Stomach (tissue), 9 donors: ENCODE measurements around the gene PRTN3. TPM values are rescaled to one million over a fixed set of nuclear protein-coding genes. Genes with fewer than 3 reads are reported as not detected.

ENCODE experiments used
- DNase-seq, 2 donors: peaks; one replicate each; pipeline versions ENCODE4 v3.0.0 to v3.0.0-alpha.2; 2013 to 2019
- H3K27ac ChIP-seq, 5 donors: fragments of 200-600 bp in 4 of 5; sonication (generic) in 4 of 5; one replicate each; pipeline ENCODE4 v1.5.1; 2013 to 2019; ENCODE audit warnings: mild to moderate bottlenecking in 1 of 5, moderate library complexity in 1 of 5
- H3K27me3 ChIP-seq, 3 donors: fragments of 200-600 bp; sonication (generic); one replicate each; pipeline ENCODE4 v1.5.1; 2017 to 2019; ENCODE audit warnings: mixed run types in 1 of 3
- H3K36me3 ChIP-seq, 4 donors: fragments of 200-600 bp; sonication (generic); 1 replicate in 3 of 4; 2 replicates in 1 of 4; pipeline ENCODE4 v1.5.1; 2016 to 2019
- H3K4me1 ChIP-seq, 4 donors: fragments of 200-600 bp; sonication (generic); one replicate each; pipeline ENCODE4 v1.5.1; 2016 to 2019
- H3K4me3 ChIP-seq, 4 donors: fragments of 200-600 bp; sonication (generic) in 3 of 4; one replicate each; pipeline ENCODE4 v1.5.1; 2016 to 2019; ENCODE audit warnings: mild to moderate bottlenecking in 1 of 4
- H3K9me3 ChIP-seq, 4 donors: fragments of 200-600 bp; sonication (generic); one replicate each; pipeline ENCODE4 v1.5.1; 2016 to 2019
- CTCF ChIP-seq, 7 experiments: fragments of 450-650 bp in 4 of 7; fragments of 200-600 bp in 3 of 7; sonication (generic) in 3 of 7; IDR thresholded peaks; one replicate each; pipeline ENCODE4 v1.5.1; 2016 to 2019; ENCODE audit warnings: antibody characterized with exemption in 7 of 7, control low read depth in 2 of 7, mild to moderate bottlenecking in 1 of 7
- EP300 ChIP-seq: sonication (generic); formaldehyde crosslinking; IDR thresholded peaks from one replicate; pipeline ENCODE4 v1.6.1; 2017; ENCODE audit warnings: antibody characterized with exemption
- POLR2A ChIP-seq, 4 donors: fragments of 450-650 bp; IDR thresholded peaks; one replicate each; pipeline ENCODE4 v1.6.1; 2016; ENCODE audit warnings: antibody characterized with exemption in 4 of 4, control low read depth in 2 of 4, mild to moderate bottlenecking in 1 of 4, moderate library complexity in 1 of 4
- POLR2AphosphoS5 ChIP-seq, 3 donors: sonication (generic); formaldehyde crosslinking; IDR thresholded peaks; one replicate each; pipeline ENCODE4 v1.6.1; 2016; ENCODE audit warnings: antibody characterized with exemption in 3 of 3
- WGBS, 5 donors: extraction: QIAGEN DNeasy Blood & Tissue Kit in 3 of 5; methylation state at CpG; one replicate each; pipeline versions ENCODE4 v1.1.5 to v1.1.7; 2013 to 2018; 5-methylcytosine and 5-hydroxymethylcytosine counted together
- intact Hi-C: fragments of 100-400 bp; cut with DNase I; formaldehyde crosslinking; loops from one replicate; pipeline ENCODE4 v1.15.1; 2023; ENCODE audit warnings: low total_unique reads
- polyA plus RNA-seq, 3 donors: library from polyadenylated mRNA; stranded (reverse); fragments of 200-250 nt; gene quantifications; one replicate each; pipeline ENCODE4 v1.2.3, GENCODE V29; 2013
- total RNA-seq, 5 donors: library from RNA; depleted of rRNA; stranded (reverse); fragments of >200 nt; gene quantifications; one replicate each; pipeline versions ENCODE4 v1.1.0 to v1.2.3, GENCODE V29; 2014 to 2016
- donor health status: healthy with polysubstance abuse.
- donor health status: Bipolar disorder and iron deficiency.
- donor health status: healthy.

Gene PRTN3
- total and polyA plus RNA-seq, 8 donors = 0.15 to 2.6 TPM; not detected in 6

DNA sequence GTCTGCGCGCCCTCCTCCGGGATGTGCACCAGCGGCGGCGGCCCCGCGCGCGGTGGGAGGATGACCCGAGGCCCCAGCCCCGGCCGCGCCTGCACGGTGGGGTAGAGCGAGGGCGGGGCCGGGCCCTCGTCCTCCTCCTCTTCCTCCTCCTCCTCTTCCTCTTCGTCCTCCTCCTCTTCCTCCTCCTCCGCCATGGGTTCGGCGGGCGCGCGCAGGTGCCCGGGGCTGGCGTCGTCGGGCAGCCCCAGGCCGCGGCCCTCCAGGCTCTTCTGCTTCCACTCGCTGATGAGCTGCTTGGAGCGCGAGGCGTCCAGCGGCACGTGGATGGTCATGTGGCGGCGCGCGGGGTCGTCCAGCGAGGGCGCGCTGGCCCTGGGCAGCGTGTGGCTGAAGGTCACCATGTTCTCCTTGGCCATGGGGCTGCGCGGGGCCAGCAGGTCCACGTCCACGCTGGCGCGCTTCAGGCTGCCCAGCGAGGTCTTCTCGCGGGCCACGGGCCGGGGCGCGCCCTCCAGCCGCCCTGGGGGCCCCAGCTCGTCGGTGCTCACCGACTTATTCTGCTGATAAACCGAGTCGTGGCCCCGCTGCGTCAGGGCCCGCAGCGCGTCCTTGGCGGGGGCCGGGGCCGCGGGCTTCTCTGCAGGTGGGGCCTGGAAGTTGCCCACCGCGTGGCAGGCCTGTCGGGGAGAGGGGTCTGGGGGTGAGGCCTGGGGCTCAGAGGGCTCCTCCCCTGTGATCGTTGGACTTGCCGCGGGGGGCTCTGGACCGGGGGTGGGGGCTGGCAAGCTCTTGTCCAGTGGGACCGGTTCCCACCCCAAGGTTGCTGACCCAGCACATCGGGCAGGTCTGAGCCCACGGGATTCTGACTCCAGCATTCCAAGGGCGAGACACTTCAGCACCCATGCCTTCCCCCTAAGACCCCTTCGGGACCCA is 27.3 kb upstream of the PRTN3 start:
- Histone ChIP-seq H3K27ac (no peak overlapping the region), H3K36me3 (peaks cover 43 to 53% (median 51%) of the 10 kb centered on the region in 4 donors), H3K27me3 (no peaks in the 10 kb centered on the region), H3K4me1 (no peaks in the 10 kb centered on the region), H3K4me3 (no peak overlapping the region), H3K9me3 (no peaks in the 10 kb centered on the region)
- TF ChIP-seq POLR2AphosphoS5 (IDR thresholded peaks at IDR 0.05) (no peak), POLR2A (IDR thresholded peaks at IDR 0.05) (no peak), CTCF (IDR thresholded peaks at IDR 0.05) (no peak), EP300 (no peak)
- WGBS, 5 donors = 89 to 96% (median 93%) methylated on average over 52 to 87 of the region's 87 CpGs
- DNase-seq = no peak
- intact Hi-C loops = no loop called here

DNA sequence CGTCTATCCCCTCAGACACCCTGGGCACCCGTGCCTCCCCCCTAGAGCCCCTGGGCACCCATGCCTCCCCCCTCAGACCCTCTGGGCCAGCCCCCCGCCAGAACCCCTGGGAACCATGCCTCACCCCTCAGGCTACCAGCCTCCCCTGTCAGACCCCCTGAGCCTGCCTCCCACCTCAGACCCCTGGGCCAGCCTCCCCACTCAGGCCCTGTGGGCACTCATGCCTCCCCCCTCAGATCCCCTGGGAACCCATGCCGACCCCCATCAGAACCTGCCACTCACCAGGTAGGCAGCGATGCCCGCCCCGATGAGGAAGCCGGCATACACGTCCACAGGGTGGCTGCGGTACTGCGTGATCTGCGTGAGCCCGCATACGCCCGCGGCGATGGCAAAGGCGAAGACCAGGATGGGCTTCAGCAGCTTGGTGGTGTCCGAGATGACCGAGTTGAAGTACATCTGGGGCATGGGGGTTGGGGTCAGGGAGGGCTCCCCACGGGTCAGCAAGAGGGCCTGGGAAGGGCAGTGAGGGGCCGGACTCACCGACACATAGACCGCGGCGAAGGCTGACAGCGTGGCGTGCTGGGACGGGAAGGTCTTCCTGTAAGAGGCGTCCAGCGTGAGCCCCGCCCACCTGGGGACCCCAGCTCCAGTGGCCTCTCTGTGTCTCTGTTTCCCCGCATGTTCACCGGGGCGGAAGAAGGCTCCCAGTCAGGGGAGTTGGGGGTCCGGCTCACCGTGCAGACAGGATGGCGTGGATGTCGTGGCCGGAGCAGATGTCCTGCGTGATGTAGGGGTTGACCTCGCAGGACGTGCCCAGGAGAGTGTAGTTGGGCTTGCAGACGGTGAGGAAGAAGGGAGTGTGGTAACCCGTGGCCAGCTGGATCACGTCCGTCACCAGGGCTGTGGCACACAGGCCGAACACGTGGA is 26.4 kb upstream of the PRTN3 start:
- H3K36me3 ChIP-seq = peaks cover 34 to 44% (median 42%) of the 10 kb centered on the region in 4 donors
- H3K4me1 ChIP-seq = no peaks in the 10 kb centered on the region
- H3K27ac ChIP-seq = no peak overlapping the region
- no peaks in the 10 kb centered on the region for H3K9me3 ChIP-seq
- TF ChIP-seq POLR2AphosphoS5 (IDR thresholded peaks at IDR 0.05) = no peak
- TF ChIP-seq POLR2A (IDR thresholded peaks at IDR 0.05) = no peak
- TF ChIP-seq EP300 = no peak
- no peak for TF ChIP-seq CTCF (IDR thresholded peaks at IDR 0.05)
- no peak overlapping the region for H3K4me3 ChIP-seq
- 84 to 91% (median 89%) methylated on average over 45 to 49 of the region's 49 CpGs for WGBS, 5 donors
- H3K27me3 ChIP-seq = no peaks in the 10 kb centered on the region
- intact Hi-C loops = no loop called here
- DNase-seq = no peak

GRCh38 chr19:815079-815774 is 25.6 kb upstream of the PRTN3 start:
- Histone ChIP-seq H3K4me3 (no peak overlapping the region), H3K36me3 (peaks cover 26 to 36% (median 33%) of the 10 kb centered on the region in 4 donors), H3K9me3 (no peaks in the 10 kb centered on the region), H3K4me1 (no peaks in the 10 kb centered on the region), H3K27me3 (no peaks in the 10 kb centered on the region), H3K27ac (no peak overlapping the region)
- intact Hi-C loops = no loop called here
- TF ChIP-seq POLR2A (IDR thresholded peaks at IDR 0.05) (no peak), EP300 (no peak), POLR2AphosphoS5 (IDR thresholded peaks at IDR 0.05) (no peak), CTCF (IDR thresholded peaks at IDR 0.05) (no peak)
- no peak for DNase-seq
- WGBS, 5 donors = 89 to 93% (median 92%) methylated on average over 8 to 47 of the region's 47 CpGs
